Measurements from ENCODE around the gene FXYD7. TPM values are rescaled to one million over a fixed set of nuclear protein-coding genes. Genes with fewer than 3 reads are reported as not detected.

FXYD7 gene
- total and polyA plus RNA-seq, 9 of the 15 experiments (the other 6 are each of a cell fraction or from before 2014, with no cell fraction given): 0.10 to 0.80 (median 0.31) TPM; not detected in 3

DNA sequence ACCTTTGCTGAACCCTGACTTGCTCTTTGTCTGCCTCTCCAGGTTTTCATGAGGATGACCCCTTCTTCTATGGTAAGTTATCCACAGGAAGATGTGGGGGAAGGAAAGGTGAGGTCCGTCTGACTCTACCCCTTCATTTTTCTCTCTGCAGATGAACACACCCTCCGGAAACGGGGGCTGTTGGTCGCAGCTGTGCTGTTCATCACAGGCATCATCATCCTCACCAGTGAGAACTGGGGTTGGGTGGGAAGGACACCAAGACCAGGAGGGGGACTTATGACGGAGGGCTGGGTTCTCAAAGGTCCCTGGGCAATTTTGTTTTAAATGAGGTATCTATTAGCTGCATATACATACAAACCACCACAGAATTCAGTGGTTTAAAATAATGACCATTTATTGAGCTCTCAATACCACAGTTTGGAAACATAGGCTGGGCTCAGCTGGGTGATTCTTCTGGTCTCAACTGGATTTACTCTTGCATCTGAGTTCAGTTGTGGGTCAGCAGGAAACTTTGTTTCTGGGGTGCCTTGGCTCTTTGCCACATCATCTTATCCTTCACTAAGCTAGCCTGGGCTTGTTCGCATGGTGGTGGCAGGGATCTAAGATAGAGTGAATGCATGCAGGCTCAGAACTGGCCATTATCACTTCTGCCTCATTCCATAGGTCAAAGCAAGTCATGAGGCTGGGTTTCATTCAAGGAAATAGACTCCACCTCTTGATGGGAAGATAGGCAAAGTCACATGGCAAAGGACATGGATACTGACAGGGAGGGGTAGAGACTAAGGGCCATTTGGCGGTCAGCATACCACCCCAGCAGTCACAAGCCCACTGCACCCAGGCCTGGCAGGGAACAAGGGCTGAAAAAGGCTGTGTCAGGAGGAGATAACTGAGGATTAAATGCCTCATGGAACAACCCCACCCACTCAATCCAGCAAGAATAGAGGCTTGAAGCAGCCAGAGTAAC is 23.3 kb downstream of the FXYD7 start:
- H3K9me3 ChIP-seq (replicated peaks; ENCODE audit: control insufficient read depth, insufficient read depth, low read depth, low read length): no peaks in the 10 kb centered on the region
- no peaks in the 10 kb centered on the region for H4K20me1 ChIP-seq (replicated peaks; ENCODE audit: control insufficient read depth, insufficient read depth, low read length)
- peak; percentile 87 for ATAC-seq
- in situ Hi-C loops (cut with MboI): no loop called here
- H3K27me3 ChIP-seq (ENCODE audit: control insufficient read depth in 2 of 2, insufficient read depth in 2 of 2, low read length in 2 of 2): no peaks in the 10 kb centered on the region; a peak in 1 of 5 replicates
- DNase-seq (ENCODE audit: extremely low read depth in 1 of 4, low spot score in 3 of 4): peak; percentile 59 to 97 (median 76)
- FAIRE-seq: peak; percentile 100
- BruUV-seq (replicated peaks): no TSS peak
- H3K4me1 ChIP-seq (replicated peaks in 1 of 2; ENCODE audit: control insufficient read depth in 2 of 2, insufficient read depth in 2 of 2, low read length in 2 of 2): peaks cover 55 to 65% of the 10 kb centered on the region in 2 experiments
- peak overlapping the region; percentile 77 for H3K27ac ChIP-seq (ENCODE audit: extremely low read depth, low read depth, low read length)
- ChIA-PET POLR2A (interaction anchor here (0.5 to 1.1 kb wide), 3 partner anchors 9 to 963 kb away, joined by 3 read pairs; no protein-coding TSS in a partner anchor), CTCF (ENCODE audit: low intra/inter-chr PET ratio) (no interaction called here)
- H3K4me2 ChIP-seq (ENCODE audit: insufficient read depth, low read length): peak overlapping the region; percentile 64
- H3K79me2 ChIP-seq (ENCODE audit: control insufficient read depth, insufficient read depth, low read length): peaks cover 37% of the 10 kb centered on the region
- no peaks in the 10 kb centered on the region for H3K9me1 ChIP-seq (ENCODE audit: control insufficient read depth, insufficient read depth, low read length)
- peaks cover 96% of the 10 kb centered on the region for H3K36me3 ChIP-seq (ENCODE audit: control insufficient read depth, insufficient read depth, low read length)
- peak overlapping the region; percentile 58 to 59; a peak in 3 of 4 replicates for H3K9ac ChIP-seq (ENCODE audit: insufficient read depth in 1 of 2, low read depth in 2 of 2, low read length in 2 of 2)
- H3K4me3 ChIP-seq: no peak overlapping the region
- 7% methylated on average over 7 of the region's 7 CpGs for WGBS (ENCODE audit: insufficient coverage, low coverage, missing lambda C conversion rate)
- H2AFZ ChIP-seq (ENCODE audit: low read depth, low read length): peak overlapping the region; percentile 6; the same call in 1 of the 2 replicates
- intact Hi-C loops (cut with micrococcal nuclease): loop anchor here (5.0 kb wide), 2 partner anchors 41 to 81 kb away; partner anchors contain the start of gene LSR
- TF ChIP-seq, protein P1, sequence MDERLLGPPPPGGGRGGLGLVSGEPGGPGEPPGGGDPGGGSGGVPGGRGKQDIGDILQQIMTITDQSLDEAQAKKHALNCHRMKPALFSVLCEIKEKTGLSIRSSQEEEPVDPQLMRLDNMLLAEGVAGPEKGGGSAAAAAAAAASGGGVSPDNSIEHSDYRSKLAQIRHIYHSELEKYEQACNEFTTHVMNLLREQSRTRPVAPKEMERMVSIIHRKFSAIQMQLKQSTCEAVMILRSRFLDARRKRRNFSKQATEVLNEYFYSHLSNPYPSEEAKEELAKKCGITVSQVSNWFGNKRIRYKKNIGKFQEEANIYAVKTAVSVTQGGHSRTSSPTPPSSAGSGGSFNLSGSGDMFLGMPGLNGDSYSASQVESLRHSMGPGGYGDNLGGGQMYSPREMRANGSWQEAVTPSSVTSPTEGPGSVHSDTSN (CRISPR knock-in tag; IDR thresholded peaks at IDR 0.05; ENCODE audit: low read depth): no peak
- TF ChIP-seq, protein P1 (tag; conservative IDR thresholded peaks at IDR 0.05; ENCODE audit: low read depth): no peak; the same call in 1 of the 2 replicates
- TF ChIP-seq ZNF140 (CRISPR knock-in tag; IDR thresholded peaks at IDR 0.05): no peak
- TF ChIP-seq, protein P2, sequence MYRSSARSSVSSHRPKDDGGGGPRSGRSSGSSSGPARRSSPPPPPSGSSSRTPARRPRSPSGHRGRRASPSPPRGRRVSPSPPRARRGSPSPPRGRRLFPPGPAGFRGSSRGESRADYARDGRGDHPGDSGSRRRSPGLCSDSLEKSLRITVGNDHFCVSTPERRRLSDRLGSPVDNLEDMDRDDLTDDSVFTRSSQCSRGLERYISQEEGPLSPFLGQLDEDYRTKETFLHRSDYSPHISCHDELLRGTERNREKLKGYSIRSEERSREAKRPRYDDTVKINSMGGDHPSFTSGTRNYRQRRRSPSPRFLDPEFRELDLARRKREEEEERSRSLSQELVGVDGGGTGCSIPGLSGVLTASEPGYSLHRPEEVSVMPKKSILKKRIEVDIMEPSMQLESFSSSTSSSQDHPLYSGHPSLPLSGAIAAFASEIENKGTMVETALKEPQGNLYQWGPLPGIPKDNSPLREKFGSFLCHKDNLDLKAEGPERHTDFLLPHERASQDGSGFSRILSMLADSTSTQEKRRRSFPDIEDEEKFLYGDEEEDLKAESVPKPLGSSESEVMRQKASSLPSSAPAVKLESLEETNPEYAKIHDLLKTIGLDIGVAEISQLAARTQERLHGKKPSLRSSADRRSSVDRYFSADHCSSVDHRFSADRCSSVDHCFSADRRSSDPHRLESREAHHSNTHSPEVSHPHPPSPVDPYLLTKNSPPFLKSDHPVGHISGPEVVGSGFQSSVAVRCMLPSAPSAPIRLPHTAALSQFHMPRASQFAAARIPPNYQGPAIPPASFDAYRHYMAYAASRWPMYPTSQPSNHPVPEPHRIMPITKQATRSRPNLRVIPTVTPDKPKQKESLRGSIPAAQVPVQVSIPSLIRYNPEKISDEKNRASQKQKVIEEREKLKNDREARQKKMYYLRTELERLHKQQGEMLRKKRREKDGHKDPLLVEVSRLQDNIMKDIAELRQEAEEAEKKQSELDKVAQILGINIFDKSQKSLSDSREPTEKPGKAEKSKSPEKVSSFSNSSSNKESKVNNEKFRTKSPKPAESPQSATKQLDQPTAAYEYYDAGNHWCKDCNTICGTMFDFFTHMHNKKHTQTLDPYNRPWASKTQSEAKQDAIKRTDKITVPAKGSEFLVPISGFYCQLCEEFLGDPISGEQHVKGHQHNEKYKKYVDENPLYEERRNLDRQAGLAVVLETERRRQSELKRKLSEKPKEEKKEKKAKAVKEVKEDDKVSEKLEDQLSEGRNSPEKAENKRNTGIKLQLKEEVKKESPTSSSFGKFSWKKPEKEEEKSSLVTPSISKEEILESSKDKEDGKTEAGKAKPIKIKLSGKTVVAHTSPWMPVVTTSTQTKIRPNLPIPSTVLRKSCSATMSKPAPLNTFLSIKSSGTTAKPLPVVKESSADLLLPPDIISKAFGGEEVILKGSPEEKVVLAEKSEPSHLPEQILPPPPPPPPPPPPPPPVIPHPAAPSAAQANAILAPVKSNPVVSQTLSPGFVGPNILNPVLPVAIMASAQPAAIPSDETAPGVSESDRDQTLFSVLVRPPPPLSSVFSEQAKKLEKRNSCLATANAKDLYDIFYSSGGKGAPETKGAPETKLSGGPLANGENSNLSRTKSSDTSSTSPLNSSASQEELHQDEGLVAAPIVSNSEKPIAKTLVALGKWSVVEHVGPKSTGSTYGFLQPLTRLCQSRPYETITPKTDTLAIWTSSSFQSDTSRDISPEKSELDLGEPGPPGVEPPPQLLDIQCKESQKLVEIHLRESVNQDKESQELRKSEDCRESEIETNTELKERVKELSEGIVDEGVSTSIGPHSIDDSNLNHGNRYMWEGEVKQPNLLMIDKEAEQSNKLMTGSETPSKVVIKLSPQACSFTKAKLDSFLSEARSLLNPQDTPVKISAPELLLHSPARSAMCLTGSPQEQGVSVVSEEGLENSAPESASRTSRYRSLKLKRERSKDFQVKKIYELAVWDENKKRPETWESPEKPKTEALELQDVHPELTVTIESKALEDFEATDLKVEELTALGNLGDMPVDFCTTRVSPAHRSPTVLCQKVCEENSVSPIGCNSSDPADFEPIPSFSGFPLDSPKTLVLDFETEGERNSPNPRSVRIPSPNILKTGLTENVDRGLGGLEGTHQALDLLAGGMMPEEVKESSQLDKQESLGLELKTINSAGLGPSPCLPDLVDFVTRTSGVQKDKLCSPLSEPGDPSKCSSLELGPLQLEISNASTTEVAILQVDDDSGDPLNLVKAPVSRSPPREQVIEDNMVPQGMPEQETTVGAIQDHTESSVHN (IDR thresholded peaks at IDR 0.05; ENCODE audit: borderline replicate concordance in 1 of 2, low read depth in 1 of 2): no peak
- TF ChIP-seq DPF2 (IDR thresholded peaks at IDR 0.05): peak; percentile 86
- no peak for TF ChIP-seq KLF13 (tag; IDR thresholded peaks at IDR 0.05; ENCODE audit: borderline replicate concordance, low read depth)
- TF ChIP-seq, protein P3, sequence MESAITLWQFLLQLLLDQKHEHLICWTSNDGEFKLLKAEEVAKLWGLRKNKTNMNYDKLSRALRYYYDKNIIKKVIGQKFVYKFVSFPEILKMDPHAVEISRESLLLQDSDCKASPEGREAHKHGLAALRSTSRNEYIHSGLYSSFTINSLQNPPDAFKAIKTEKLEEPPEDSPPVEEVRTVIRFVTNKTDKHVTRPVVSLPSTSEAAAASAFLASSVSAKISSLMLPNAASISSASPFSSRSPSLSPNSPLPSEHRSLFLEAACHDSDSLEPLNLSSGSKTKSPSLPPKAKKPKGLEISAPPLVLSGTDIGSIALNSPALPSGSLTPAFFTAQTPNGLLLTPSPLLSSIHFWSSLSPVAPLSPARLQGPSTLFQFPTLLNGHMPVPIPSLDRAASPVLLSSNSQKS (CRISPR knock-in tag; IDR thresholded peaks at IDR 0.05): no peak
